ENCODE results near the gene EXOC3L4. TPM values are rescaled to one million over a fixed set of nuclear protein-coding genes. Genes with fewer than 3 reads are reported as not detected.
A peak's percentile ranks its signal among the peaks of the same experiment; 100 is the strongest.

EXOC3L4 gene
- polyA plus RNA-seq, 1 donor (not counting 4 experiments of a cell fraction or from before 2014, with no cell fraction given), result not detected

GRCh38 chr14:103078420-103078749, 16.1 kb upstream of the EXOC3L4 start:
- Histone ChIP-seq H3K9me1 (ENCODE audit: control insufficient read depth, extremely low read depth, insufficient read depth, low read length) (no peaks in the 10 kb centered on the region), H3K4me1 (ENCODE audit: control insufficient read depth, extremely low read depth, insufficient read depth, low read length) (peaks cover 2% of the 10 kb centered on the region), H3K4me3 (ENCODE audit: control insufficient read depth in 2 of 3, extremely low read depth in 1 of 3, insufficient read depth in 2 of 3, low read depth in 1 of 3, low read length in 3 of 3) (no peak overlapping the region), H3K9ac (ENCODE audit: control insufficient read depth, extremely low read depth, insufficient read depth, low read length) (no peak overlapping the region), H3K9me3 (ENCODE audit: control insufficient read depth, low read depth, low read length) (no peaks in the 10 kb centered on the region), H3K4me2 (ENCODE audit: control insufficient read depth, extremely low read depth, insufficient read depth, low read depth, low read length) (no peak overlapping the region), H4K20me1 (ENCODE audit: control insufficient read depth, extremely low read depth, insufficient read depth, low read length) (no peaks in the 10 kb centered on the region), H2AFZ (ENCODE audit: control insufficient read depth, low read length) (no peak overlapping the region), H3K79me2 (ENCODE audit: control insufficient read depth, insufficient read depth, low read length) (no peaks in the 10 kb centered on the region), H3K36me3 (ENCODE audit: control insufficient read depth in 2 of 2, extremely low read depth in 1 of 2, insufficient read depth in 2 of 2, low read length in 2 of 2) (no peaks in the 10 kb centered on the region), H3K27me3 (ENCODE audit: control insufficient read depth, extremely low read depth, insufficient read depth, low read length) (peaks cover 11% of the 10 kb centered on the region), H3K27ac (ENCODE audit: control insufficient read depth, insufficient read depth, low read length) (no peak overlapping the region)
- FAIRE-seq (no peak), DNase-seq (ENCODE audit: low read depth, low spot score) (no peak)
- dilution Hi-C loops (cut with MboI; ENCODE audit: extremely low pct_ligation_motif_present, low sequenced_read_pairs), result no loop called here
- TF ChIP-seq CTCF (optimal IDR thresholded peaks at IDR 0.05 in 1 of 3, IDR thresholded peaks at IDR 0.05 in 1 of 3, conservative IDR thresholded peaks at IDR 0.05 in 1 of 3; ENCODE audit: extremely low read depth in 1 of 3, insufficient read depth in 2 of 3, low read length in 3 of 3) (peak; percentile 78 to 85 (median 80)), EZH2 (IDR thresholded peaks at IDR 0.05; ENCODE audit: low read length) (no peak)

DNA sequence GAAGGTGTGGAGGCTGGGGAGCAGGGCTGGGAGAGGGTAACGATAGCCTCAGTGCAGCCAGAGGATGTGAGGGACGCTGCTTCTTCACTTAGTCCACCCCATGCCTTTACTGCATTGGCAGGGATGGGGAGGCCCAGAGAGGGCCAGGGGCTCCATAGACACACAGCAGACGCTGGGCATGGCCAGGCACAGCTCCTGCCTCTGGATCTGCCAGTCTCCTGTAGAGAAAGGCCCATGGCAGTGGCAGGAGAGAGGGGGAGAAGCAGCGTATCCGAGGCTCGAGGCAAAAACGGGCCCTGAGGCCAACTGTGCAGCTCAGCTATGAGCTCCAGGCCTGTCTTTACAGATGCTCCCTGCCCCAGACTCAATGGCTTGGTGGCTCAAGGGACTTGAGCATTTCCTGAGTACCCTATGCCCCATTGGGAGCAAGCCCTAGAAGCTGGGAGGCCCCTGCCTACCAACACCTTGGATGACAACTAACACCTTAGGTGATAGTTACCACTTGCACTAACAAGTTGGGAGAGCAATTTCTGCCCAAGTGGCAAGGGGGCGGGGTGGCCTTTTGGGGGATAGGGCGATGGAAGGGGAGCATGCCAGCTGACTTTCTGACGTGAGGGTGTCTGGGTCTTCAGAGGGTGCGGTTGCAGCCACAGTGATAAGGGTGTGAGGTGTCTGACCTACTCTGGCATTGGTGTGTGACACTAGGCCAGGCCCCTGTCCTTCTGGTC, 15.5 kb upstream of the EXOC3L4 start:
- DNase-seq (ENCODE audit: low read depth, low spot score) (no peak), FAIRE-seq (no peak)
- no peak overlapping the region for H3K27ac ChIP-seq (ENCODE audit: control insufficient read depth, insufficient read depth, low read length)
- H3K4me1 ChIP-seq (ENCODE audit: control insufficient read depth, extremely low read depth, insufficient read depth, low read length), result peaks cover 2% of the 10 kb centered on the region
- no peak overlapping the region for H3K4me3 ChIP-seq (ENCODE audit: control insufficient read depth in 2 of 3, extremely low read depth in 1 of 3, insufficient read depth in 2 of 3, low read depth in 1 of 3, low read length in 3 of 3)
- H3K9me1 ChIP-seq (ENCODE audit: control insufficient read depth, extremely low read depth, insufficient read depth, low read length), result no peaks in the 10 kb centered on the region
- no peaks in the 10 kb centered on the region for H3K36me3 ChIP-seq (ENCODE audit: control insufficient read depth in 2 of 2, extremely low read depth in 1 of 2, insufficient read depth in 2 of 2, low read length in 2 of 2)
- TF ChIP-seq EZH2 (IDR thresholded peaks at IDR 0.05; ENCODE audit: low read length) (no peak), CTCF (optimal IDR thresholded peaks at IDR 0.05 in 1 of 3, IDR thresholded peaks at IDR 0.05 in 1 of 3, conservative IDR thresholded peaks at IDR 0.05 in 1 of 3; ENCODE audit: extremely low read depth in 1 of 3, insufficient read depth in 2 of 3, low read length in 3 of 3) (no peak)
- no peak overlapping the region for H2AFZ ChIP-seq (ENCODE audit: control insufficient read depth, low read length)
- no peaks in the 10 kb centered on the region for H3K79me2 ChIP-seq (ENCODE audit: control insufficient read depth, insufficient read depth, low read length)
- dilution Hi-C loops (cut with MboI; ENCODE audit: extremely low pct_ligation_motif_present, low sequenced_read_pairs), result no loop called here
- no peak overlapping the region for H3K4me2 ChIP-seq (ENCODE audit: control insufficient read depth, extremely low read depth, insufficient read depth, low read depth, low read length)
- H4K20me1 ChIP-seq (ENCODE audit: control insufficient read depth, extremely low read depth, insufficient read depth, low read length), result no peaks in the 10 kb centered on the region
- no peaks in the 10 kb centered on the region for H3K9me3 ChIP-seq (ENCODE audit: control insufficient read depth, low read depth, low read length)
- H3K27me3 ChIP-seq (ENCODE audit: control insufficient read depth, extremely low read depth, insufficient read depth, low read length), result peaks cover 14% of the 10 kb centered on the region
- no peak overlapping the region for H3K9ac ChIP-seq (ENCODE audit: control insufficient read depth, extremely low read depth, insufficient read depth, low read length)
